H9 (cell line): ENCODE measurements around the gene UBAC1. TPM values are rescaled to one million over a fixed set of nuclear protein-coding genes. Genes with fewer than 3 reads are reported as not detected.

Experiments
- DNase-seq: peaks from one replicate; pipeline ENCODE4 v3.0.0-alpha.2; 2017
- H2AFZ ChIP-seq: one replicate; pipeline ENCODE4 v1.6.1; 2013; ENCODE audit warnings: mild to moderate bottlenecking, low read length, control low read depth, moderate library complexity
- H2AK5ac ChIP-seq: 2 replicates; pipeline ENCODE4 v1.6.1; 2013; ENCODE audit warnings: low read length, control low read depth, mixed read lengths; ENCODE audit not compliant: insufficient read length
- H2BK120ac ChIP-seq: one replicate; pipeline ENCODE4 v1.6.1; 2013; ENCODE audit warnings: low read depth, mild to moderate bottlenecking, low read length, control low read depth, inconsistent platforms; ENCODE audit not compliant: poor library complexity, severe bottlenecking
- H2BK12ac ChIP-seq: 2 replicates; pipeline ENCODE4 v1.6.1; 2013; ENCODE audit warnings: low read length, control low read depth, mixed read lengths, low read depth; ENCODE audit not compliant: insufficient read length
- H2BK15ac ChIP-seq: 2 replicates; pipeline ENCODE4 v1.6.1; 2013; ENCODE audit warnings: low read depth, low read length, control low read depth
- H2BK20ac ChIP-seq: one replicate; pipeline ENCODE4 v1.6.1; 2013; ENCODE audit warnings: low read depth, mild to moderate bottlenecking, low read length, control low read depth, inconsistent platforms; ENCODE audit not compliant: poor library complexity, severe bottlenecking
- H2BK5ac ChIP-seq: 2 replicates; pipeline ENCODE4 v1.6.1; 2013; ENCODE audit warnings: low read length, control low read depth, mixed read lengths; ENCODE audit not compliant: insufficient read length
- H3K14ac ChIP-seq: 2 replicates; pipeline ENCODE4 v1.6.1; 2013; ENCODE audit warnings: low read length, control low read depth; ENCODE audit not compliant: insufficient read depth
- H3K18ac ChIP-seq: 2 replicates; pipeline ENCODE4 v1.6.1; 2013; ENCODE audit warnings: low read depth, mild to moderate bottlenecking, mixed read lengths, low read length, control low read depth; ENCODE audit not compliant: insufficient read length
- H3K23ac ChIP-seq: 2 replicates; pipeline ENCODE4 v1.6.1; 2013; ENCODE audit warnings: low read length, control low read depth, mixed read lengths, low read depth; ENCODE audit not compliant: insufficient read length
- H3K23me2 ChIP-seq: 2 replicates; pipeline ENCODE4 v1.6.1; 2013; ENCODE audit warnings: low read depth, mild to moderate bottlenecking, mixed read lengths, low read length, control low read depth; ENCODE audit not compliant: insufficient read length, poor library complexity, severe bottlenecking
- H3K27ac ChIP-seq: 2 replicates; pipeline ENCODE4 v1.5.1; 2013; ENCODE audit warnings: low read length, control low read depth, mixed read lengths, low read depth; ENCODE audit not compliant: insufficient read length
- H3K27me3 ChIP-seq: 2 replicates; pipeline ENCODE4 v1.6.1; 2013; ENCODE audit warnings: low read length, control low read depth, inconsistent platforms; ENCODE audit not compliant: insufficient read depth
- H3K4ac ChIP-seq: 2 replicates; pipeline ENCODE4 v1.6.1; 2013; ENCODE audit warnings: low read depth, mild to moderate bottlenecking, control low read depth, inconsistent platforms, low read length, moderate library complexity
- H3K4me1 ChIP-seq: 2 replicates; pipeline ENCODE4 v1.6.1; 2013; ENCODE audit warnings: low read length, control low read depth, inconsistent platforms; ENCODE audit not compliant: insufficient read depth
- H3K4me2 ChIP-seq: 2 replicates; pipeline ENCODE4 v1.6.1; 2013; ENCODE audit warnings: low read length, control low read depth, mixed read lengths; ENCODE audit not compliant: insufficient read length, insufficient read depth
- H3K56ac ChIP-seq: 2 replicates; pipeline ENCODE4 v1.6.1; 2013; ENCODE audit warnings: low read depth, mild to moderate bottlenecking, mixed read lengths, low read length, control low read depth; ENCODE audit not compliant: insufficient read length
- H3K79me1 ChIP-seq: 2 replicates; pipeline ENCODE4 v1.6.1; 2013; ENCODE audit warnings: low read depth, mild to moderate bottlenecking, moderate library complexity, low read length, control low read depth, inconsistent platforms; ENCODE audit not compliant: insufficient read depth, poor library complexity, severe bottlenecking
- H3K79me2 ChIP-seq: 2 replicates; pipeline ENCODE4 v1.6.1; 2013; ENCODE audit warnings: low read length, control low read depth, inconsistent platforms; ENCODE audit not compliant: insufficient read depth
- H3K9ac ChIP-seq: 2 replicates; pipeline ENCODE4 v1.6.1; 2013; ENCODE audit warnings: low read length, control low read depth, mixed read lengths; ENCODE audit not compliant: insufficient read length; ENCODE audit errors: extremely low read depth
- H3K9me3 ChIP-seq: one replicate; pipeline ENCODE4 v1.6.1; 2013; ENCODE audit warnings: low read depth, low read length, inconsistent platforms; ENCODE audit not compliant: control insufficient read depth
- H3T11ph ChIP-seq: one replicate; pipeline ENCODE4 v1.6.1; 2013; ENCODE audit warnings: mild to moderate bottlenecking, low read length, control low read depth, inconsistent platforms
- H4K20me1 ChIP-seq: one replicate; pipeline ENCODE4 v1.6.1; 2013; ENCODE audit not compliant: control insufficient read depth, insufficient read length, insufficient read depth
- H4K5ac ChIP-seq: 2 replicates; pipeline ENCODE4 v1.6.1; 2013; ENCODE audit warnings: low read depth, mild to moderate bottlenecking, mixed read lengths, low read length, control low read depth; ENCODE audit not compliant: insufficient read length
- H4K8ac ChIP-seq: replicated peaks from 2 replicates; pipeline ENCODE4 v1.6.1; 2013; ENCODE audit warnings: low read length, control low read depth, mixed read lengths, low read depth; ENCODE audit not compliant: insufficient read length
- H4K91ac ChIP-seq: 2 replicates; pipeline ENCODE4 v1.6.1; 2013; ENCODE audit warnings: low read depth, mild to moderate bottlenecking, moderate library complexity, mixed read lengths, low read length, control low read depth; ENCODE audit not compliant: insufficient read length
- H3K27ac Mint-ChIP-seq, 3 experiments: 2 replicates in 2 of 3; 3 replicates in 1 of 3; pipeline ENCODE4 v1.8.0; 2020 to 2021; ENCODE audit warnings: mixed read lengths in 3 of 3, mild to moderate bottlenecking in 1 of 3, moderate library complexity in 1 of 3
- H3K27me3 Mint-ChIP-seq: 2 replicates; pipeline ENCODE4 v1.8.0; 2021; ENCODE audit warnings: low read depth, mild to moderate bottlenecking, moderate library complexity, mixed read lengths
- H3K36me3 Mint-ChIP-seq, 3 experiments: 2 replicates in 2 of 3; 3 replicates in 1 of 3; pipeline ENCODE4 v1.8.0; 2020 to 2021; ENCODE audit warnings: low read depth in 3 of 3, mixed read lengths in 3 of 3; ENCODE audit not compliant: insufficient read depth in 1 of 3
- H3K4me1 Mint-ChIP-seq, 2 experiments: 2 replicates each; pipeline ENCODE4 v1.8.0; 2020; ENCODE audit warnings: mixed read lengths in 2 of 2
- H3K4me3 Mint-ChIP-seq, 2 experiments: 2 replicates in 1 of 2; 3 replicates in 1 of 2; pipeline ENCODE4 v1.8.0; 2020 to 2021; ENCODE audit warnings: mild to moderate bottlenecking in 2 of 2, mixed read lengths in 2 of 2, moderate library complexity in 1 of 2
- H3K9me3 Mint-ChIP-seq, 2 experiments: 2 replicates in 1 of 2; 3 replicates in 1 of 2; pipeline ENCODE4 v1.8.0; 2020; ENCODE audit warnings: mild to moderate bottlenecking in 2 of 2, mixed read lengths in 2 of 2, moderate library complexity in 1 of 2
- WGBS: extraction: QIAGEN DNeasy Blood & Tissue Kit; methylation state at CpG from one replicate; pipeline ENCODE4 v1.1.7; 2013; ENCODE audit warnings: missing lambda C conversion rate, low lambda C conversion rate, mixed read lengths; ENCODE audit not compliant: insufficient read length; ENCODE audit errors: extremely low coverage; 5-methylcytosine and 5-hydroxymethylcytosine counted together
- total RNA-seq: library from RNA; stranded (reverse); gene quantifications from 2 replicates; pipeline ENCODE4 v1.2.1, GENCODE V29; 2021
- TF ChIP-seq, protein P1 (sequence below): fragments of 200-600 bp; sonication (generic); conservative IDR thresholded peaks from 3 replicates; pipeline ENCODE4 v1.8.0; 2021; ENCODE audit warnings: antibody characterized with exemption, mild to moderate bottlenecking

The UBAC1 gene
- total RNA-seq, 1 experiment from 2014 or later = 47.5 TPM

GRCh38 chr9:135886147-135886981 lies 74.8 kb downstream of the UBAC1 start:
- H3K23me2 ChIP-seq = no peaks in the 10 kb centered on the region
- no peak overlapping the region; the same call in 1 of the 2 replicates for H3K14ac ChIP-seq
- H2AK5ac ChIP-seq = no peak overlapping the region
- H2BK20ac ChIP-seq = no peak overlapping the region
- H2BK12ac ChIP-seq = no peak overlapping the region
- WGBS = no CpG with 5 or more reads among the region's 21 CpGs
- H3K9me3 ChIP-seq = no peaks in the 10 kb centered on the region
- no peak overlapping the region for H2BK5ac ChIP-seq
- H3K27ac Mint-ChIP-seq = peak overlapping the region; percentile 4 to 91 (median 69); a peak in 5 of 7 replicates
- no peak overlapping the region for H3K4me2 ChIP-seq
- TF ChIP-seq, protein P1, sequence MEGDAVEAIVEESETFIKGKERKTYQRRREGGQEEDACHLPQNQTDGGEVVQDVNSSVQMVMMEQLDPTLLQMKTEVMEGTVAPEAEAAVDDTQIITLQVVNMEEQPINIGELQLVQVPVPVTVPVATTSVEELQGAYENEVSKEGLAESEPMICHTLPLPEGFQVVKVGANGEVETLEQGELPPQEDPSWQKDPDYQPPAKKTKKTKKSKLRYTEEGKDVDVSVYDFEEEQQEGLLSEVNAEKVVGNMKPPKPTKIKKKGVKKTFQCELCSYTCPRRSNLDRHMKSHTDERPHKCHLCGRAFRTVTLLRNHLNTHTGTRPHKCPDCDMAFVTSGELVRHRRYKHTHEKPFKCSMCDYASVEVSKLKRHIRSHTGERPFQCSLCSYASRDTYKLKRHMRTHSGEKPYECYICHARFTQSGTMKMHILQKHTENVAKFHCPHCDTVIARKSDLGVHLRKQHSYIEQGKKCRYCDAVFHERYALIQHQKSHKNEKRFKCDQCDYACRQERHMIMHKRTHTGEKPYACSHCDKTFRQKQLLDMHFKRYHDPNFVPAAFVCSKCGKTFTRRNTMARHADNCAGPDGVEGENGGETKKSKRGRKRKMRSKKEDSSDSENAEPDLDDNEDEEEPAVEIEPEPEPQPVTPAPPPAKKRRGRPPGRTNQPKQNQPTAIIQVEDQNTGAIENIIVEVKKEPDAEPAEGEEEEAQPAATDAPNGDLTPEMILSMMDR = no peak
- no peak overlapping the region for H2BK120ac ChIP-seq
- no peak overlapping the region for H3T11ph ChIP-seq
- no peaks in the 10 kb centered on the region for H3K27me3 Mint-ChIP-seq
- no peak overlapping the region for H3K4ac ChIP-seq
- H2AFZ ChIP-seq = no peak overlapping the region
- H3K4me1 ChIP-seq = peaks cover 9% of the 10 kb centered on the region; the same call in 1 of the 2 replicates
- peak overlapping the region in 1 of 2 experiments; percentile 27; a peak in 2 of 5 replicates for H3K4me3 Mint-ChIP-seq
- H3K9ac ChIP-seq = no peak overlapping the region
- no peak overlapping the region for H3K18ac ChIP-seq
- H3K27me3 ChIP-seq = no peaks in the 10 kb centered on the region
- H4K8ac ChIP-seq = no peak overlapping the region
- no peaks in the 10 kb centered on the region for H3K9me3 Mint-ChIP-seq
- peaks cover 15% of the 10 kb centered on the region for H3K79me1 ChIP-seq
- peaks cover 0 to 9% (median 6%) of the 10 kb centered on the region in 3 experiments; a peak in 2 of 7 replicates for H3K36me3 Mint-ChIP-seq
- H4K20me1 ChIP-seq = peaks cover 4% of the 10 kb centered on the region
- peaks cover 70 to 72% of the 10 kb centered on the region in 2 experiments for H3K4me1 Mint-ChIP-seq
- peaks cover 87% of the 10 kb centered on the region for H3K79me2 ChIP-seq
- H2BK15ac ChIP-seq = no peak overlapping the region
- no peak overlapping the region for H3K56ac ChIP-seq
- H4K91ac ChIP-seq = no peak overlapping the region
- H3K27ac ChIP-seq = no peak overlapping the region
- no peak for DNase-seq
- H3K23ac ChIP-seq = no peak overlapping the region
- H4K5ac ChIP-seq = no peak overlapping the region
